ENCODE data around the gene PLCH2. TPM values are rescaled to one million over a fixed set of nuclear protein-coding genes. Genes with fewer than 3 reads are reported as not detected.

The PLCH2 gene
- total and polyA plus RNA-seq, 2 of the 13 experiments (the other 11 are each of a cell fraction or from before 2014, with no cell fraction given) = 0.15 to 0.67 TPM

- in situ Hi-C loops (cut with HindIII; ENCODE audit: extremely low pct_ligation_motif_present, low pct_unique_long_range_greater_than_20kb) = no loop called here
- ATAC-seq (no peak), FAIRE-seq (no peak), DNase-seq (ENCODE audit: low spot score) (no peak)
- no peaks in the 10 kb centered on the region for H3K4me1 ChIP-seq (ENCODE audit: insufficient read depth, low read length)
- H3K79me2 ChIP-seq (ENCODE audit: insufficient read depth, low read length) = no peaks in the 10 kb centered on the region
- H3K4me3 ChIP-seq (replicated peaks in 1 of 3; ENCODE audit: insufficient read depth in 1 of 3, low read depth in 2 of 3, low read length in 3 of 3) = no peak overlapping the region
- H3K4me2 ChIP-seq (ENCODE audit: low read depth, low read length) = no peak overlapping the region
- H3K27ac ChIP-seq (ENCODE audit: extremely low read length, insufficient read depth, low read length) = no peak overlapping the region
- ChIA-PET POLR2A (no interaction called here), CTCF (ENCODE audit: low intra/inter-chr PET ratio, low total read pairs) (no interaction called here)
- intact Hi-C loops (cut with micrococcal nuclease; ENCODE audit: unreplicated experiment) = no loop called here
- no TSS peak for BruUV-seq (replicated peaks)
- 23% methylated on average over 28 of the region's 33 CpGs for WGBS (ENCODE audit: low lambda C conversion rate)
- H2AFZ ChIP-seq (ENCODE audit: low read length) = no peak overlapping the region
- H3K36me3 ChIP-seq (replicated peaks in 1 of 2; ENCODE audit: control insufficient read depth in 1 of 2, insufficient read depth in 2 of 2, low read length in 2 of 2) = no peaks in the 10 kb centered on the region
- no peaks in the 10 kb centered on the region for H3K9me3 ChIP-seq (ENCODE audit: low read length)
- peaks cover 4% of the 10 kb centered on the region; the same call in 1 of the 2 replicates for H4K20me1 ChIP-seq (ENCODE audit: insufficient read depth, low read length)
- no peak overlapping the region for H3K9ac ChIP-seq (ENCODE audit: insufficient read depth, low read depth, low read length)
- peaks cover 26 to 84% of the 10 kb centered on the region in 2 experiments for H3K27me3 ChIP-seq (ENCODE audit: control insufficient read depth in 1 of 2, insufficient read depth in 2 of 2, low read length in 2 of 2)
- TF ChIP-seq ZNF713 (CRISPR knock-in tag; IDR thresholded peaks at IDR 0.05) = no peak
- no peak for TF ChIP-seq ISL2 (CRISPR knock-in tag; IDR thresholded peaks at IDR 0.05)
- TF ChIP-seq HHEX (CRISPR knock-in tag; IDR thresholded peaks at IDR 0.05) = no peak
- TF ChIP-seq IRF1 (CRISPR knock-in tag; IDR thresholded peaks at IDR 0.05; ENCODE audit: low read depth) = no peak
- TF ChIP-seq ZBTB38 (CRISPR knock-in tag; IDR thresholded peaks at IDR 0.05) = no peak
- no peak for TF ChIP-seq ZSCAN12 (CRISPR knock-in tag; IDR thresholded peaks at IDR 0.05)
- no peak for TF ChIP-seq SKI (IDR thresholded peaks at IDR 0.05; ENCODE audit: partially characterized antibody)
- no peak for TF ChIP-seq ONECUT2 (CRISPR knock-in tag; IDR thresholded peaks at IDR 0.05)
- TF ChIP-seq ZKSCAN5 (CRISPR knock-in tag; IDR thresholded peaks at IDR 0.05) = no peak
- no peak for TF ChIP-seq CREB3 (CRISPR knock-in tag; IDR thresholded peaks at IDR 0.05)
- no peak for TF ChIP-seq HOMEZ (CRISPR knock-in tag; IDR thresholded peaks at IDR 0.05; ENCODE audit: low read depth)
These were observed 10.5 kb upstream of the PLCH2 start for GRCh38 chr1:2465371-2466269.

All from HepG2 (cell line).